HG03064 (cell line): ENCODE measurements around the gene ANO8.

Experiments
- ATAC-seq: cut with Tn5 transposase; IDR thresholded peaks from one replicate; pipeline ENCODE4 v1.9.1; 2021; ENCODE audit warnings: low read depth; ENCODE audit not compliant: unreplicated experiment

The ANO8 gene

DNA sequence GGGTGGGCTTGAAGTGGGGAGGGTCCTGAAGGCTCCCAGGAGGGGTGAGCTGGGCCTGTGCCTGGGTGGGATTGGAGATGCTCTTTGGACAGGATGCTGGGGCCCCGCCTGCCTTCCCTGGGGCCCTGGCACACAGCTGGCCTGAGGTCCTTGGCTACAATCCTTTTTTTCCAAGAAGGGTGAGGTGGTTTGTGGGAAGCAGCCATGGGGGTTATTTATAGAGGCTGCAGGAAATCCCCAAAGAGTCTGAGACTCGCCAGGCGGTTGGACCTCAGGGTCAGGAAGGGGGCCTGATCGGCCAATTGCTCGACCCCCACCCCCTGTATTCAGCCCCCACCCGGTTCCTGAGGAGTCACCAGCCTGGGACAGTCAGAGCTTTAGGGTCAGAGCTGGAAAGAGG lies 12.7 kb upstream of the ANO8 start:
- no peak for ATAC-seq

- ATAC-seq = no peak
These were observed 11.5 kb upstream of the ANO8 start for GRCh38 chr19:17346109-17346671.

DNA sequence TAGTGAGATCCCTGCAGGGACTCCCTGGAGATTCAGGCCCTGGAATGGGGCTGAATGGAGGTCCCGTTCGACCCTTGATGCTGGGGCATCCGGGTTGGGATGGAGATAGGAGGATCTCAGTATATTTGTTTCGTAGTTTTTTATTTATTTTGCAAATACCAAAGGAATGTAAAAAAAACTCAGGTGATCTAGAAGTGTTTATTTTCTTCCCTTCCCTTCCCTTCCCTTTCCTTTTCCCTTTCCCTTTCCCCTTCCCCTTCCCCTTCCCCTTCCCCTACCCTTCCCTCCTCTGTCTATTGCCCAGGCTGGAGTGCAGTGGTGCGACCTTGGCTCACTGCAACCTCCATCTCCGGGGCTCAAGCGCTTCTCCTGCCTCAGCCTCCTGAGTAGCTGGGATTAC lies 7.2 kb upstream of the ANO8 start:
- ATAC-seq = no peak

- no peak for ATAC-seq
These were observed 6.7 kb upstream of the ANO8 start for GRCh38 chr19:17341386-17341785.

GRCh38 chr19:17340871-17341357 lies 6.3 kb upstream of the ANO8 start:
- ATAC-seq = no peak

- ATAC-seq = no peak
These were observed 5.7 kb upstream of the ANO8 start for GRCh38 chr19:17340302-17340870.

GRCh38 chr19:17339088-17339741 lies 4.6 kb upstream of the ANO8 start:
- no peak for ATAC-seq

DNA sequence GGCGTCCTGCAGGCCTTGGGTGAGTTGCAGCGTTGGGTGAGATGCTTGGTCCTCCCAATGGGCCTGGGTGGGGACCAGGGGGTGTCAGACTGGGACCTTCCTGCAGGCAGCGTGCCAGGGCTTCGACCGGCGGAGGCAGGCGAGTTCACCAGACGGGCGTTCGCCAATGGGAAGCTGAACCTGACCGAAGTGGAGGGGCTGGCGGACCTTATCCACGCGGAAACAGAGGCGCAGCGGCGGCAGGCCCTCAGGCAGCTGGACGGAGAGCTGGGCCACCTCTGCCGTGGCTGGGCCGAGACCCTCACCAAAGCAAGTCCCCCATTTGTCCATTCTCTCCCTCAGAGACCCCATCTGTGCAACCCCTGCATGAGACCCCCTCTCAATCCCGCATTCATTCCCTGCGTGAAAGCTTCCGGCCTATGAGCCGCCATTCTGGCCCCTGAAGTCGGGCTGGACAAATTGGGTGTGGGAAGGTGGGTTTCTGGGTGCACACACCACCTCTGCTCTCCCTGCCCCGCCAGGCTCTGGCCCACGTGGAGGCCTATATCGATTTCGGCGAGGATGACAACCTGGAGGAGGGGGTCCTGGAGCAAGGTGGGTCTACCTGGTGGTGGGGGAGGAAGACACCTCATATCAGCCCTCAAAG lies 3.9 kb upstream of the ANO8 start:
- ATAC-seq = no peak

DNA sequence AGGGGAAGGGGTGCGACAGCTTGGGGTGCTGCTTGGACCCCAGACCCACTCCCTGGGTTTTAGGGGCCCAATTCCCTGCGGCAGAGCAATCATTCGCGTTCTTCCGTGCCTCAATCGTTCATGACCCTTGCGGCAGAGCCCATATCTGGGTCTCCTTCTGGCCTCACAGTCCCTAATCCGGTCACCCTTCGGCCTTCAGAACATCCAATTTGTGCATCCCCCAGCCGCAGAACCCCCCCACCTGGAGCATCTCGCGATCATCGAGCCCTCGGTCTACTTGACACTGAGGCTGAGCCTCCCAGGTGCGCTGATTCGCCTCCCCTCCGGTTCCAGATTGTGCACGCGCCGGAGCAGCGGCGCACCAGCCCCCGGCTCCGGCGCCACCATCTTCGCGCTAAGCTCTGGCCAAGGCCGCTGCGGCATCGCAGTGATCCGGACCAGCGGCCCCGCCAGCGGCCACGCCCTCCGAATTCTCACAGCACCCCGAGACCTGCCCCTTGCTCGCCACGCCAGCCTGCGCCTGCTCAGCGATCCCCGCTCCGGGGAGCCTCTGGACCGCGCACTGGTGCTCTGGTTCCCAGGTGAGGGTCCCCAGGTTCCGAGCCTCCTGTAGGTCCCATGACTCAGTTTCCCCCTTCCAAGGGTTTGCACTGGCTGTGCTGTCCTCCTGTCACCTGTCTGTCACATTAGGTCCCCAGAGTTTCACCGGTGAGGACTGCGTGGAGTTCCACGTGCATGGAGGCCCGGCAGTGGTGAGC lies 3.2 kb upstream of the ANO8 start:
- ATAC-seq = no peak

- ATAC-seq = peak; percentile 46
These were observed 2.4 kb upstream of the ANO8 start, which contains the start of gene GTPBP3 for GRCh38 chr19:17336872-17337674. Gene GTPBP3, plus strand, starts transcription at chr19:17337553. Its CDS starts 59 bp downstream, at chr19:17337612.

DNA sequence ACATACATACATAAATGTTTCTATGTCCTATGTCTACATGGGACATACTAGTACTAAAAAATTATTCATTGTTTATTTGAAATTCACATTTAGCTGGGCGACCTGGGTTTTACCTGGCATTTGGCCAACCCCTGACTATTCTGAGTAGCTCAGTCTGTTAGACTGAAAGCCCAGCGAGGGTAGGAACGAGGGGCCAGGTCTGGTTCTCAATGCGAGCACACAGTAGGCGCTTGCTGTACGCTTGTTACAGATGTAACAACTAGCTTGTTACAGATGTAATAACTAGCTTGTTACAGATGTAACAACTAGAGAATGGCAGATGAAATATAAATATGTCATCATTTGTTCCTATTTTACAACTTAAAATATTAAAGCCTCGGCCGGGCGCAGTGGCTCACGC lies 920 bp upstream of the ANO8 start:
- ATAC-seq = no peak

- ATAC-seq = no peak
These were observed 843 bp downstream of the ANO8 start for GRCh38 chr19:17333611-17334413.

DNA sequence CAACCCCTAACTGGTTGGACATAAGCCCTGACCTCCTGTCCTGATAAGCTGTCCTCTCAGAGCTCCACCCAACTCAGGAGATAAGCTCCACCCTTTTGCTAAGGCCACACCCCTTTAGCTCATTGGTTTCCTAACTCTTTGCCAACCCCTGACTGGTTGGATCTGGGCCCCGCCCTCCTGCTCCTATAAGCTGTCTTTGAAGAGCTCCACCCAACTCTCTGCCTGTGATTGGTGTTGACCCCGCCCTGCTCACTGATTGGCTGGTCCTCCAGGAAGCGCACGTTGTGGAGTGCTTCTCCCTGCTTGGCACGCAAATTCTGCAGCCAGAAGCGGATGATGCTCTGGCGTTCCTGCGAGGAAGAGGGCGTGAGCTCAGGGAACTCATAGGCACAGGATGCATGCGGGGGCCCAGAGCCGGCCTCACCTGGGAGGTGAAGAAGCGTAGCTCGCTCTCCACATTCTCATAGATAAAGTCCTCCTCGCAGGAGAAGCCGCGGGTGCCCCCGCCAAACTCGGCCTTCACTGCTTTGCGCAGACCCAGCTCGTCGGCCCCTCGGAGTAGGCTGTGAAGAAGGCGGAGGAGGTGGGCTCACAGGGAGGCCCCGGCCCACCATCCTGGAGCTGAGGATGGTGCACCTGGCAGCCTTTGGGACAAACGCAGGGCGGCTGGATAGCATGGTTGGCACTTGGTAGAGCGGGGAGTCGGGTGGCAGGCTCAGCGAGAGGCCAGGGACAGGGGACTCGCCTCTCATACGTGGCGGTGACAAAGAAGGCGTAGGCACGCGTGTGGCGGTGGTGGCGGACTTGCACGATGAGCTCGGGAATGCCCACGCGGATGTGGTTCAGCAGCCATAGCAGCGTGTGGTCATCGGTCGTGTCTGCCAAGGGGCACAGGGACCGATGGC lies 1.7 kb downstream of the ANO8 start:
- ATAC-seq = no peak

DNA sequence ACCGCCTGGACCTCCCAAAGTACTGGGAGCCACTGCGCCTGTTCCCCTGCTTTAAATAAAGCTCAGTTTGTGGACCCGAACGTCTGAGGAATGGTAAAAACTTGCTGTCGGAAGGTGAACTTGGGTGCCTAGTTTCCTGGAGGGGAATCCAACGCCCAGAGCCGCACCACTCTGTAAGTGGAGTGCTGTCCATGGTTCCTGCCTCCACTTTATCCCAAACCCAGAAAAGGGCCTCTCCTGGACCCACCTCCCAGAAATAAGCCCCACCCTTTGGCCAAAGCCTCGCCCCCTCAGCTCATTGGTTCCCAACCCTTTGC lies 2.3 kb downstream of the ANO8 start:
- no peak for ATAC-seq

DNA sequence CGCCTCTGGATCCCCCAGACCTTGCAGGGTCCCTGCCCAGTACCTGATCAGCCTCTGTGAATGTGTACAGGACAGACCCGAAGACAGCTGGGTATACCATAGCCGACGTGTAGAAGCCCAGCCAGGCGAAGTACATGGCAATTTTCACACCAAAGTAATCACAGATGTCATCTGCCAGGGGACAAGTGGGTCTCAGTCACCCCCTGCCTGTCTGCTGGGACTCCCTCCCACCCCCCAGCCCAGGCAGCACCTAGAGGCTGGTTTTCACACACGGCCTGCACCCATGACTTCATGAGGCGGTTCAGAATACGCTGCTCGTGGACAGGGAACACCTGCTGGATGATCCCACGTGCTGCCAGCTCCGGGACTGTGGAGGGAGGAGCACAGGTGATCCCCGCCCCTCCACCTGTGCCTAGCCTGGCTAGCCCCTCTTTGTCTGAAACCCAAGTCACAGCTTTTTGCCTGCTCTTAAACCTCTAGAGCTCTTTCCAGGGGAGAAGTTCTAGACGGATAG lies 3.6 kb downstream of the ANO8 start:
- no peak for ATAC-seq

DNA sequence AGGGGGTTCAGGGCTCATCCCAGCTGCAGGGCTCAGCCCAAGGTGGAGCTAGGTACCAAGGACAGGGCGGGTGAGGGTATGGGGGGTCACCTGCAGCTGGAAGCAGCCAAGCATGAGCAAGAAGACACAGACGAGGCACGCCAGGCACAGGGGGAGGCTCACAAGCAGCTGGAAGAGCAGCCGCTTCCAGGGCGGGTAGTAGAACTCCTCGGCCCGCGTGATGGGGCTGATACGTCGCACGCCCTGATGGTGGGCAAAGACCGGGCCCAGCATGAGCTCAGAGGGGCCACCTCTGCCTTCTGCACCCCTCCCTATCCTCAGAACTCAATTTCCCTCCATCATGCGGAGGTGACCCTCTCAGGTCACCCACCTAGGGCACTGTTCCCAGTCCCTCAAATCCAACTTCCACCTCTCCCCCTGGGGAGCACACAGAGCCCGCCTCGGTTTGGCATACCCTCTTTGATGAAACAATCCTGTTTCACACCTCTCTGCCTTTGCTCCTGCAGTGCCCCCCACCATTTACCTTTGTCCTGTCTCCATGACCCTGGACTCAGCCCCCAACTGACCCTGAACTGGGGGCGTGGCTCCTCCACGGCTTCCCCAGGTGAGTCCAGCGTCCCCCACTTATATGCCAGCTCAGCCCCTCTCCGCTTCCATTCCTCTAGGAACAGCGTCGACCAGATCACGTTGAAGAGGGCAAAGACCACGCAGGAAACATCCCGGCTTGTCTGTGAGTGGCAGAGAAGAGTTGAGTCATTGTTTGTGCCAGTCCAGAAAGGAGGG lies 4.2 kb downstream of the ANO8 start:
- ATAC-seq = no peak
